HepG2 (cell line): ENCODE measurements around the gene LONP1. TPM values are rescaled to one million over a fixed set of nuclear protein-coding genes. Genes with fewer than 3 reads are reported as not detected.
A peak's percentile ranks its signal among the peaks of the same experiment; 100 is the strongest.

Experiments used
- ATAC-seq: fragments of 200-7000 bp; cut with Tn5 transposase; 3 replicates; pipeline ENCODE4 v1.9.1; 2020; ENCODE audit warnings: mild to moderate bottlenecking, moderate library complexity
- BruUV-seq: library from RNA; stranded (reverse); fragments of 400-500 nt; replicated peaks from 2 replicates; lab custom pipeline; 2021; lab: Mats Ljungman, UMichigan
- CTCF ChIA-PET: fragments of 300-600 bp; formaldehyde crosslinking; extraction: SDS; loops from one replicate; lab custom pipeline; 2021; ENCODE audit warnings: low total read pairs, inconsistent platforms, low intra/inter-chr PET ratio; lab: Yijun Ruan, JAX
- POLR2A ChIA-PET: fragments of 350-600 bp; sonication (Branson Sonifier 250); formaldehyde crosslinking; loops from one replicate; lab custom pipeline; 2020; ENCODE audit warnings: antibody characterized with exemption, inconsistent platforms; lab: Yijun Ruan, JAX
- DNase-seq: peaks from one replicate; pipeline ENCODE4 v3.0.0-alpha.2; 2015; ENCODE audit warnings: low spot score
- FAIRE-seq: peaks from 3 replicates; lab custom pipeline; 2011; peaks lifted over from hg19 to GRCh38; lab: Jason Lieb, UNC
- H2AFZ ChIP-seq: one replicate; pipeline ENCODE4 v1.6.1; 2011; ENCODE audit warnings: low read length, inconsistent platforms
- H3K27ac ChIP-seq: fragments of 300-600 bp; 3 replicates; pipeline ENCODE4 v1.8.0; 2011; ENCODE audit warnings: mixed run types, mild to moderate bottlenecking, mixed read lengths, low read length, inconsistent platforms; ENCODE audit not compliant: insufficient read depth; ENCODE audit errors: extremely low read length
- H3K27me3 ChIP-seq, 2 experiments: fragments of 200-600 bp in 1 of 2; 2 replicates in 1 of 2; 3 replicates in 1 of 2; pipeline versions ENCODE4 v1.6.0 to v1.8.0; 2011; ENCODE audit warnings: low read length in 2 of 2, mild to moderate bottlenecking in 2 of 2, moderate library complexity in 2 of 2, inconsistent platforms in 1 of 2; ENCODE audit not compliant: insufficient read depth in 2 of 2, control insufficient read depth in 1 of 2
- H3K36me3 ChIP-seq, 2 experiments: fragments of 200-600 bp in 1 of 2; replicated peaks in 1 of 2; 2 replicates in 1 of 2; 3 replicates in 1 of 2; pipeline versions ENCODE4 v1.5.1 to v1.8.0; 2011; ENCODE audit warnings: low read length in 2 of 2, inconsistent platforms in 1 of 2; ENCODE audit not compliant: insufficient read depth in 2 of 2, control insufficient read depth in 1 of 2
- H3K4me1 ChIP-seq: 2 replicates; pipeline ENCODE4 v1.5.1; 2012; ENCODE audit warnings: low read length, inconsistent platforms; ENCODE audit not compliant: insufficient read depth
- H3K4me2 ChIP-seq: 2 replicates; pipeline ENCODE4 v1.6.0; 2011; ENCODE audit warnings: low read depth, low read length, inconsistent platforms
- H3K4me3 ChIP-seq, 3 experiments: fragments of 200-600 bp in 1 of 3; sonication (generic), shearing (Covaris generic) in 1 of 3; replicated peaks in 1 of 3; 2 replicates each; pipeline ENCODE4 v1.5.1; 2011 to 2016; ENCODE audit warnings: low read length in 3 of 3, inconsistent platforms in 2 of 3, low read depth in 2 of 3, mild to moderate bottlenecking in 2 of 3, control low read depth in 1 of 3, mixed read lengths in 1 of 3; ENCODE audit not compliant: insufficient read depth in 1 of 3
- H3K79me2 ChIP-seq: one replicate; pipeline ENCODE4 v1.6.1; 2011; ENCODE audit warnings: low read length, inconsistent platforms; ENCODE audit not compliant: insufficient read depth
- H3K9ac ChIP-seq: 2 replicates; pipeline ENCODE4 v1.6.0; 2011; ENCODE audit warnings: mild to moderate bottlenecking, low read depth, low read length, inconsistent platforms; ENCODE audit not compliant: insufficient read depth
- H3K9me3 ChIP-seq: 2 replicates; pipeline ENCODE4 v1.5.1; 2012; ENCODE audit warnings: mild to moderate bottlenecking, low read length
- H4K20me1 ChIP-seq: 2 replicates; pipeline ENCODE4 v1.6.0; 2011; ENCODE audit warnings: inconsistent platforms, mild to moderate bottlenecking, low read length, moderate library complexity; ENCODE audit not compliant: insufficient read depth
- DNMT1 ChIP-seq: sonication (generic); formaldehyde crosslinking; IDR thresholded peaks from 2 replicates; pipeline ENCODE4 v1.5.1; 2020; ENCODE audit warnings: mild to moderate bottlenecking, missing genetic modification reagents
- ELF3 ChIP-seq: IDR thresholded peaks from 2 replicates; pipeline ENCODE4 v1.6.1; 2016; ENCODE audit warnings: missing genetic modification reagents, missing compliant biosample characterization
- FOXA1 ChIP-seq, 2 experiments: fragments of 450-650 bp in 1 of 2; sonication (generic) in 1 of 2; formaldehyde crosslinking in 1 of 2; IDR thresholded peaks; 2 replicates each; pipeline versions ENCODE4 v1.4.0 to v1.6.1; 2016 to 2020; ENCODE audit warnings: missing genetic modification reagents in 1 of 2
- HIVEP1 ChIP-seq: sonication (generic); formaldehyde crosslinking; IDR thresholded peaks from 2 replicates; pipeline ENCODE4 v1.4.0; 2020; ENCODE audit warnings: mild to moderate bottlenecking, missing genetic modification reagents
- PCBP2 ChIP-seq: fragments of 200-400 bp; formaldehyde crosslinking; optimal IDR thresholded peaks from 2 replicates; pipeline ENCODE3; 2018; ENCODE audit warnings: low read length, low read depth; ENCODE audit not compliant: poor library complexity, severe bottlenecking
- REXO4 ChIP-seq: sonication (generic); formaldehyde crosslinking; IDR thresholded peaks from 2 replicates; pipeline ENCODE4 v1.8.0; 2022; ENCODE audit warnings: missing genetic modification reagents, mild to moderate bottlenecking, borderline replicate concordance
- ZBTB20 ChIP-seq: sonication (generic); formaldehyde crosslinking; IDR thresholded peaks from 2 replicates; pipeline ENCODE4 v1.8.1; 2023; ENCODE audit warnings: missing genetic modification reagents, low read depth, mild to moderate bottlenecking, borderline replicate concordance
- ZNF33A ChIP-seq: sonication (generic); formaldehyde crosslinking; IDR thresholded peaks from 2 replicates; pipeline ENCODE4 v1.5.1; 2020; ENCODE audit warnings: missing genetic modification reagents, mild to moderate bottlenecking, moderate library complexity, borderline replicate concordance
- ZNF761 ChIP-seq: sonication (generic); formaldehyde crosslinking; conservative IDR thresholded peaks from 2 replicates; pipeline ENCODE4 v1.4.0; 2020; ENCODE audit warnings: mild to moderate bottlenecking, missing genetic modification reagents
- WGBS: methylation state at CpG from one replicate; pipeline ENCODE4 v1.1.6; 2017; ENCODE audit warnings: low lambda C conversion rate; 5-methylcytosine and 5-hydroxymethylcytosine counted together
- in situ Hi-C: cut with HindIII; loops from 2 replicates; pipeline ENCODE4 v1.10.0; 2017; ENCODE audit warnings: low pct_unique_long_range_greater_than_20kb; ENCODE audit not compliant: extremely low pct_ligation_motif_present
- intact Hi-C: fragments of 100-400 bp; cut with micrococcal nuclease; formaldehyde crosslinking; loops from one replicate; pipeline ENCODE4 v1.10.0; 2022; ENCODE audit not compliant: unreplicated experiment
- polyA plus RNA-seq, 8 experiments: library from polyadenylated mRNA; depleted of rRNA in 3 of 8; stranded (reverse) in 7 of 8; unstranded in 1 of 8; fragments of >200 nt; fragmentation: Illumina TruSeq in 4 of 8; extraction: Trizol in 4 of 8; gene quantifications; 2 replicates each; pipeline versions ENCODE4 v1.2.1 to v1.2.3, GENCODE V29; 2011 to 2016; ENCODE audit warnings: low read depth in 4 of 8, missing spikeins in 1 of 8, mixed read lengths in 1 of 8; ENCODE audit not compliant: insufficient read depth in 1 of 8
- total RNA-seq, 5 experiments: library from RNA; depleted of rRNA; stranded (reverse); fragments of >200 nt; fragmentation: Illumina TruSeq; extraction: Trizol; gene quantifications; 2 replicates each; pipeline ENCODE4 v1.2.3, GENCODE V29; 2016; ENCODE audit warnings: low read depth in 1 of 5
- TF ChIP-seq, protein P1 (sequence below), 2 experiments: fragments of 450-650 bp in 1 of 2; sonication (generic) in 1 of 2; formaldehyde crosslinking; IDR thresholded peaks; 2 replicates each; pipeline versions ENCODE4 v1.5.0 to v1.8.0; 2020 to 2022; ENCODE audit warnings: mild to moderate bottlenecking in 1 of 2, missing genetic modification reagents in 1 of 2
- TF ChIP-seq, protein P2 (sequence below), 2 experiments: sonication (generic) in 1 of 2; formaldehyde crosslinking in 1 of 2; IDR thresholded peaks; 2 replicates each; pipeline versions ENCODE4 v1.6.1 to v1.9.0; 2014 to 2022; ENCODE audit warnings: antibody characterized with exemption in 1 of 2, borderline replicate concordance in 1 of 2, inconsistent platforms in 1 of 2, low read depth in 1 of 2, missing genetic modification reagents in 1 of 2
- TF ChIP-seq, protein P3 (sequence below): sonication (generic); formaldehyde crosslinking; IDR thresholded peaks from 2 replicates; pipeline ENCODE4 v1.4.0; 2020; ENCODE audit warnings: missing genetic modification reagents, mild to moderate bottlenecking, borderline replicate concordance

LONP1 gene
- total and polyA plus RNA-seq, 2 of the 13 experiments (the other 11 are each of a cell fraction or from before 2014, with no cell fraction given) = 59.5 to 76.8 TPM

DNA sequence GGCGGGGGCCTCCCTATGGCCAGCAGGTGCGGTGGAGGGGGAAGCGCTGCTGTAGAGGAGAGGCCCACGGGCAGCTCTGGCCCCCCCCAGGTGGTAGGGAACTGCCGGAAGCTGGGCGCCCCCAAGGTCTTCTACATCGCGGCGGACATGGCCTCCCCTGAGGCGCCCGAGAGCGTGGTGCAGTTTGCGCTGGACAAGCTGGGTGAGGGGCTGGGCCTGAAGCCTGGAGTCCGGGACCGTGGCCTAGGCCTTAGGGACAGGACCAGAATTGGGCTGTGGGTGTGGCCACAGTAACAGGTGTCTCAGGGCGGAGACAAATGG, 33.7 kb downstream of the LONP1 start:
- H4K20me1 ChIP-seq = peaks cover 11% of the 10 kb centered on the region; the same call in 1 of the 2 replicates
- no TSS peak for BruUV-seq
- 78% methylated on average over 10 of the region's 16 CpGs for WGBS
- intact Hi-C loops = loop anchor here (2.0 to 5.0 kb wide), 2 partner anchors 35 to 139 kb away; partner anchors contain the start of genes CATSPERD and LONP1
- H3K36me3 ChIP-seq = no peaks in the 10 kb centered on the region
- ChIA-PET CTCF (no interaction called here), POLR2A (interaction anchor here (0.8 to 2.2 kb wide), 6 partner anchors 29 to 142 kb away, joined by 3 to 21 read pairs (median 6); partner anchors contain the start of genes CATSPERD, LONP1, SAFB and SAFB2)
- H3K27me3 ChIP-seq = no peaks in the 10 kb centered on the region; a peak in 1 of 5 replicates
- no peak overlapping the region for H2AFZ ChIP-seq
- peaks cover 12% of the 10 kb centered on the region for H3K79me2 ChIP-seq
- DNase-seq (no peak), ATAC-seq (no peak), FAIRE-seq (no peak)
- H3K27ac ChIP-seq = peak overlapping the region; percentile 72
- peak overlapping the region; percentile 66 to 81 (median 66); a peak in 5 of 6 replicates for H3K4me3 ChIP-seq
- peak overlapping the region; percentile 64; the same call in 1 of the 2 replicates for H3K9ac ChIP-seq
- H3K9me3 ChIP-seq = no peaks in the 10 kb centered on the region
- H3K4me1 ChIP-seq = peaks cover 26% of the 10 kb centered on the region
- H3K4me2 ChIP-seq = peak overlapping the region; percentile 84
- in situ Hi-C loops = no loop called here
- TF ChIP-seq, protein P1, sequence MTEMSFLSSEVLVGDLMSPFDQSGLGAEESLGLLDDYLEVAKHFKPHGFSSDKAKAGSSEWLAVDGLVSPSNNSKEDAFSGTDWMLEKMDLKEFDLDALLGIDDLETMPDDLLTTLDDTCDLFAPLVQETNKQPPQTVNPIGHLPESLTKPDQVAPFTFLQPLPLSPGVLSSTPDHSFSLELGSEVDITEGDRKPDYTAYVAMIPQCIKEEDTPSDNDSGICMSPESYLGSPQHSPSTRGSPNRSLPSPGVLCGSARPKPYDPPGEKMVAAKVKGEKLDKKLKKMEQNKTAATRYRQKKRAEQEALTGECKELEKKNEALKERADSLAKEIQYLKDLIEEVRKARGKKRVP (CRISPR knock-in tag; IDR thresholded peaks at IDR 0.05) = no peak
- TF ChIP-seq PCBP2 (no peak), FOXA1 (IDR thresholded peaks at IDR 0.05) (no peak), FOXA1 (CRISPR knock-in tag; IDR thresholded peaks at IDR 0.05) (no peak), HIVEP1 (0 out of 2 replicates have a peak, but pooled peaks have one; percentile 7), REXO4 (CRISPR knock-in tag) (no peak), ZNF761 (CRISPR knock-in tag) (no peak), ZBTB20 (CRISPR knock-in tag) (0 out of 2 replicates have a peak, but pooled peaks have one; percentile 56), ELF3 (no peak), DNMT1 (no peak), ZNF33A (no peak)
- TF ChIP-seq, protein P2, sequence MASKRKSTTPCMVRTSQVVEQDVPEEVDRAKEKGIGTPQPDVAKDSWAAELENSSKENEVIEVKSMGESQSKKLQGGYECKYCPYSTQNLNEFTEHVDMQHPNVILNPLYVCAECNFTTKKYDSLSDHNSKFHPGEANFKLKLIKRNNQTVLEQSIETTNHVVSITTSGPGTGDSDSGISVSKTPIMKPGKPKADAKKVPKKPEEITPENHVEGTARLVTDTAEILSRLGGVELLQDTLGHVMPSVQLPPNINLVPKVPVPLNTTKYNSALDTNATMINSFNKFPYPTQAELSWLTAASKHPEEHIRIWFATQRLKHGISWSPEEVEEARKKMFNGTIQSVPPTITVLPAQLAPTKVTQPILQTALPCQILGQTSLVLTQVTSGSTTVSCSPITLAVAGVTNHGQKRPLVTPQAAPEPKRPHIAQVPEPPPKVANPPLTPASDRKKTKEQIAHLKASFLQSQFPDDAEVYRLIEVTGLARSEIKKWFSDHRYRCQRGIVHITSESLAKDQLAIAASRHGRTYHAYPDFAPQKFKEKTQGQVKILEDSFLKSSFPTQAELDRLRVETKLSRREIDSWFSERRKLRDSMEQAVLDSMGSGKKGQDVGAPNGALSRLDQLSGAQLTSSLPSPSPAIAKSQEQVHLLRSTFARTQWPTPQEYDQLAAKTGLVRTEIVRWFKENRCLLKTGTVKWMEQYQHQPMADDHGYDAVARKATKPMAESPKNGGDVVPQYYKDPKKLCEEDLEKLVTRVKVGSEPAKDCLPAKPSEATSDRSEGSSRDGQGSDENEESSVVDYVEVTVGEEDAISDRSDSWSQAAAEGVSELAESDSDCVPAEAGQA (IDR thresholded peaks at IDR 0.05; ENCODE audit: low read depth) = no peak
- TF ChIP-seq, protein P2 (CRISPR knock-in tag; IDR thresholded peaks at IDR 0.05; ENCODE audit: borderline replicate concordance) = 0 out of 2 replicates have a peak, but pooled peaks have one; percentile 13
- TF ChIP-seq, protein P3, sequence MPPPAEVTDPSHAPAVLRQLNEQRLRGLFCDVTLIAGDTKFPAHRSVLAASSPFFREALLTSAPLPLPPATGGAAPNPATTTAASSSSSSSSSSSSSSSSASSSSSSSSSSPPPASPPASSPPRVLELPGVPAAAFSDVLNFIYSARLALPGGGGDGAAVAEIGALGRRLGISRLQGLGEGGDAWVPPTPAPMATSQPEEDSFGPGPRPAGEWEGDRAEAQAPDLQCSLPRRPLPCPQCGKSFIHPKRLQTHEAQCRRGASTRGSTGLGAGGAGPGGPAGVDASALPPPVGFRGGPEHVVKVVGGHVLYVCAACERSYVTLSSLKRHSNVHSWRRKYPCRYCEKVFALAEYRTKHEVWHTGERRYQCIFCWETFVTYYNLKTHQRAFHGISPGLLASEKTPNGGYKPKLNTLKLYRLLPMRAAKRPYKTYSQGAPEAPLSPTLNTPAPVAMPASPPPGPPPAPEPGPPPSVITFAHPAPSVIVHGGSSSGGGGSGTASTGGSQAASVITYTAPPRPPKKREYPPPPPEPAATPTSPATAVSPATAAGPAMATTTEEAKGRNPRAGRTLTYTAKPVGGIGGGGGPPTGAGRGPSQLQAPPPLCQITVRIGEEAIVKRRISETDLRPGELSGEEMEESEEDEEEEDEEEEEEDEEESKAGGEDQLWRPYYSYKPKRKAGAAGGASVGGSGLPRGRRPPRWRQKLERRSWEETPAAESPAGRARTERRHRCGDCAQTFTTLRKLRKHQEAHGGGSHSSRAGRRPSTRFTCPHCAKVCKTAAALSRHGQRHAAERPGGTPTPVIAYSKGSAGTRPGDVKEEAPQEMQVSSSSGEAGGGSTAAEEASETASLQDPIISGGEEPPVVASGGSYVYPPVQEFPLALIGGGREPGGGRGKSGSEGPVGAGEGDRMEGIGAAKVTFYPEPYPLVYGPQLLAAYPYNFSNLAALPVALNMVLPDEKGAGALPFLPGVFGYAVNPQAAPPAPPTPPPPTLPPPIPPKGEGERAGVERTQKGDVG (CRISPR knock-in tag) = 0 out of 2 replicates have a peak, but pooled peaks have one; percentile 9
